Naive thymus-derived CD4-positive, alpha-beta T cell (primary cell): ENCODE results near the gene ZBTB21. TPM values are rescaled to one million over a fixed set of nuclear protein-coding genes. Genes with fewer than 3 reads are reported as not detected.

Experiments
- ATAC-seq: fragments of 150-1000 bp; cut with Tn5 transposase; 2 replicates; pipeline ENCODE4 v1.10.0; 2021; ENCODE audit warnings: mild to moderate bottlenecking, moderate library complexity
- CTCF ChIA-PET: fragments of 350-600 bp; sonication (Branson Sonifier 250); formaldehyde crosslinking; loops from one replicate; lab custom pipeline; 2021; ENCODE audit warnings: antibody characterized with exemption; lab: Charles Lee
- POLR2A ChIA-PET: fragments of 350-600 bp; sonication (Branson Sonifier 250); formaldehyde crosslinking; loops from one replicate; lab custom pipeline; 2021; ENCODE audit warnings: antibody characterized with exemption, inconsistent platforms; lab: Charles Lee
- DNase-seq, 9 donors: peaks; one replicate each; pipeline versions ENCODE4 v3.0.0 to v3.0.0-alpha.2; 2020 to 2022; ENCODE audit warnings: mixed read lengths in 1 of 9
- H3K27ac ChIP-seq: one replicate; pipeline ENCODE4 v1.7.0; 2013; ENCODE audit warnings: mild to moderate bottlenecking, low read depth, low read length, moderate library complexity
- H3K27me3 ChIP-seq, 2 donors: one replicate each; pipeline ENCODE4 v1.7.0; 2013; ENCODE audit warnings: low read length in 2 of 2, mild to moderate bottlenecking in 2 of 2, moderate library complexity in 2 of 2; ENCODE audit not compliant: control insufficient read depth in 2 of 2, insufficient read depth in 2 of 2
- H3K36me3 ChIP-seq, 3 experiments: 1 replicate in 2 of 3; 2 replicates in 1 of 3; pipeline ENCODE4 v1.7.0; 2013; ENCODE audit warnings: low read length in 3 of 3, mild to moderate bottlenecking in 3 of 3, moderate library complexity in 1 of 3; ENCODE audit not compliant: insufficient read depth in 3 of 3, control insufficient read depth in 2 of 3
- H3K4me1 ChIP-seq, 2 donors: one replicate each; pipeline ENCODE4 v1.7.0; 2013; ENCODE audit warnings: low read length in 2 of 2, mild to moderate bottlenecking in 2 of 2, moderate library complexity in 1 of 2; ENCODE audit not compliant: control insufficient read depth in 2 of 2, insufficient read depth in 2 of 2
- H3K4me3 ChIP-seq: 2 replicates; pipeline ENCODE4 v1.7.0; 2013; ENCODE audit warnings: mild to moderate bottlenecking, low read length
- H3K9me3 ChIP-seq, 3 experiments: 1 replicate in 2 of 3; 2 replicates in 1 of 3; pipeline ENCODE4 v1.7.0; 2013; ENCODE audit warnings: low read length in 3 of 3; ENCODE audit not compliant: control insufficient read depth in 2 of 3
- H3K27ac Mint-ChIP-seq, 9 donors: one replicate each; pipeline ENCODE4 v1.8.0; 2020 to 2022; ENCODE audit warnings: mixed read lengths in 9 of 9, mild to moderate bottlenecking in 8 of 9, moderate library complexity in 5 of 9, inconsistent platforms in 2 of 9
- H3K27me3 Mint-ChIP-seq, 5 donors: one replicate each; pipeline ENCODE4 v1.8.0; 2021 to 2022; ENCODE audit warnings: mixed read lengths in 5 of 5, mild to moderate bottlenecking in 1 of 5
- H3K36me3 Mint-ChIP-seq, 5 donors: one replicate each; pipeline ENCODE4 v1.8.0; 2020 to 2022; ENCODE audit warnings: mixed read lengths in 5 of 5, mild to moderate bottlenecking in 3 of 5, inconsistent platforms in 1 of 5
- H3K4me1 Mint-ChIP-seq, 7 donors: one replicate each; pipeline ENCODE4 v1.8.0; 2020 to 2022; ENCODE audit warnings: mixed read lengths in 7 of 7, mild to moderate bottlenecking in 3 of 7, inconsistent platforms in 1 of 7
- H3K4me3 Mint-ChIP-seq, 10 donors: one replicate each; pipeline ENCODE4 v1.8.0; 2020 to 2022; ENCODE audit warnings: mild to moderate bottlenecking in 10 of 10, mixed read lengths in 10 of 10, moderate library complexity in 6 of 10, inconsistent platforms in 2 of 10
- H3K9me3 Mint-ChIP-seq, 11 donors: one replicate each; pipeline ENCODE4 v1.8.0; 2020 to 2022; ENCODE audit warnings: mixed read lengths in 11 of 11, mild to moderate bottlenecking in 4 of 11, inconsistent platforms in 1 of 11, moderate library complexity in 1 of 11
- intact Hi-C, 2 donors: fragments of 100-400 bp; cut with micrococcal nuclease; formaldehyde crosslinking; loops; one replicate each; pipeline ENCODE4 v1.15.1; 2023
- polyA plus RNA-seq, 2 donors: library from polyadenylated mRNA; unstranded; fragments of 300-500 nt; fragmentation: Illumina TruSeq; gene quantifications; one replicate each; pipeline ENCODE4 v1.2.3, GENCODE V29; 2021
- total RNA-seq, 6 experiments: library from RNA in 5 of 6; stranded (reverse) in 5 of 6; gene quantifications; 1 replicate in 5 of 6; 2 replicates in 1 of 6; pipeline ENCODE4 v1.2.3 and lab custom pipeline; 2021 to 2026

ZBTB21 gene
- total and polyA plus RNA-seq, 7 experiments from 2014 or later = 4.3 to 137 (median 24.3) TPM

DNA sequence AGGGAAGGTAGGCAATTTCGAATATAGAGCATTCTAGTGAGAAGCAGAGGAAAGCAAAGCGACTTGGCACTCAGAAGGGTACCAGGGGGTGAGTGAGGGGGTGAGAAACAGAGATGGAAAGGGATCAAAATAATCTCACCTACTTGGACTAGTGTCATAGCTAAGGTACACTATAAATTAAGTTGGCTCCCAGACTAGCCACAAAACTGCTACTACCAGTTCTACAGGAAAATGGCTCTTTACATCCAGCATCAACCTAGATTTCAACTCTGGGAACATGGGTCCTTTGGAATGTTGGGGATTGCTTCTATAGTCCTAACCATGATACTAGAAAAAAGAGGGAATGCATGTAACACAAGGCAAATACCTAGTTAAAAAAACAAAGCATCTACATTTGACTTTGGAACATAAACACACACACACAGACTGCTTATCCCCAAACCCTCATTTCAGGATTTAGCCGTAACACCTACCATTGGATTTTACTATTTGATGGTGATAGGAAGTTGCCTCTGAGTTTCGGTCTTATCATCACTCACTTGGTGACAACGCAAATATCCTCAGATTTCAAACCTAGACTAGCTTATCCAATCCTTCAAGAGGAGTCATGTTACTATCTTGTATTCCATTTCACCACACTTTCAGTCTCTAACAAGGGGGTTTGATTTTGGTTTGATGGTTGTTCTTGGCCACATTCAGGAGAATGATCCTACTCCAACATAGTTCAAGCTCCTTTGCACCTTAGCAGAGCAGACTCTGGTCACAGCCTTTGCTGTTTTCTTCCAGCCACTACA lies 5.6 kb downstream of the ZBTB21 start:
- ATAC-seq = no peak
- peak overlapping the region in 3 of 9 donors; percentile 10 to 42 (median 37) for H3K27ac Mint-ChIP-seq
- CTCF ChIA-PET = interaction anchor here (2.2 to 5.9 kb wide), 2 partner anchors 103 to 113 kb away, joined by 8 to 60 read pairs; no protein-coding TSS in a partner anchor
- no peak overlapping the region for H3K4me3 ChIP-seq
- no peaks in the 10 kb centered on the region for H3K27me3 Mint-ChIP-seq
- peak overlapping the region in 1 of 10 donors; percentile 0 for H3K4me3 Mint-ChIP-seq
- H3K36me3 Mint-ChIP-seq = peaks cover 3 to 46% (median 19%) of the 10 kb centered on the region in 5 donors
- no peaks in the 10 kb centered on the region for H3K27me3 ChIP-seq
- H3K4me1 ChIP-seq = peaks cover 6 to 14% of the 10 kb centered on the region in 2 donors
- intact Hi-C loops = loop anchor here in 1 of 2 donors (5.0 to 10.0 kb wide), 3 partner anchors 420 to 640 kb away; partner anchors contain the start of genes MX2 and RSPH1
- H3K36me3 ChIP-seq = peaks cover 0 to 11% (median under 1%) of the 10 kb centered on the region in 3 experiments
- H3K9me3 Mint-ChIP-seq = peaks cover 0 to 2% (median 0%) of the 10 kb centered on the region in 11 donors
- H3K4me1 Mint-ChIP-seq = peaks cover 26 to 64% (median 54%) of the 10 kb centered on the region in 7 donors
- H3K27ac ChIP-seq = no peak overlapping the region
- H3K9me3 ChIP-seq = no peaks in the 10 kb centered on the region
- no peak for DNase-seq
- POLR2A ChIA-PET = interaction anchor here (0.7 to 13.0 kb wide), 3 partner anchors 18 to 103 kb away, joined by 3 to 122 read pairs (median 5); no protein-coding TSS in a partner anchor

DNA sequence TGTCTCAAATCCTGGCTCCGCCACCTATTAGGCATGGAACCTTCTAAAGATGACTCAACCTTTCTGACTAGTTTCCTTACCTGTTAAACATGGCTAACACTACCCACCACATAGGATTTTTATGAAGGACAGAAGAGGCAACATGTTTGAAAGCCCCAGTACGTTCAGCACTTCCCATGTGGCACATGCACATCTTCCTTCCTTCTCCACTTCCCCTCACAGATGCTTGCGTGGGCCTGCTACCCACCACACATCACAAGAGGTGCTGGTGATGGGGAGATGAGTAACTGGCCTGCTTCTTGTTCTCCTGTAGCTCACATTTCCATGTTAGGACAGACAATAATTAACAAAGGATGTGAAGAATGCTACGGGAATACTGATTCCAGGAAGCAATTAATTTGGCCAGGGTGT lies 7.1 kb downstream of the ZBTB21 start:
- Mint-ChIP-seq H3K27ac (peak overlapping the region in 4 of 9 donors; percentile 69 to 87 (median 82)), H3K4me1 (peaks cover 27 to 61% (median 47%) of the 10 kb centered on the region in 7 donors), H3K4me3 (peak overlapping the region in 8 of 10 donors; percentile 14 to 82 (median 60)), H3K9me3 (peaks cover 0 to 3% (median 0%) of the 10 kb centered on the region in 11 donors), H3K36me3 (peaks cover 8 to 56% (median 30%) of the 10 kb centered on the region in 5 donors), H3K27me3 (no peaks in the 10 kb centered on the region)
- ATAC-seq = no peak
- ChIA-PET CTCF (interaction anchor here (1.3 to 1.4 kb wide), 2 partner anchors 105 to 114 kb away, joined by 3 to 5 read pairs; no protein-coding TSS in a partner anchor), POLR2A (interaction anchor here (13.0 kb wide), 1 partner anchor 61 kb away, joined by 122 read pairs; no protein-coding TSS in a partner anchor)
- Histone ChIP-seq H3K27ac (no peak overlapping the region), H3K4me1 (peaks cover 6 to 14% of the 10 kb centered on the region in 2 donors), H3K27me3 (no peaks in the 10 kb centered on the region), H3K36me3 (peaks cover 0 to 11% (median 6%) of the 10 kb centered on the region in 3 experiments), H3K4me3 (no peak overlapping the region), H3K9me3 (no peaks in the 10 kb centered on the region)
- intact Hi-C loops = loop anchor here in 1 of 2 donors (2.0 to 10.0 kb wide), 3 partner anchors 76 to 638 kb away; partner anchors contain the start of gene MX2
- DNase-seq = peak in 1 of 9 donors; percentile 48

DNA sequence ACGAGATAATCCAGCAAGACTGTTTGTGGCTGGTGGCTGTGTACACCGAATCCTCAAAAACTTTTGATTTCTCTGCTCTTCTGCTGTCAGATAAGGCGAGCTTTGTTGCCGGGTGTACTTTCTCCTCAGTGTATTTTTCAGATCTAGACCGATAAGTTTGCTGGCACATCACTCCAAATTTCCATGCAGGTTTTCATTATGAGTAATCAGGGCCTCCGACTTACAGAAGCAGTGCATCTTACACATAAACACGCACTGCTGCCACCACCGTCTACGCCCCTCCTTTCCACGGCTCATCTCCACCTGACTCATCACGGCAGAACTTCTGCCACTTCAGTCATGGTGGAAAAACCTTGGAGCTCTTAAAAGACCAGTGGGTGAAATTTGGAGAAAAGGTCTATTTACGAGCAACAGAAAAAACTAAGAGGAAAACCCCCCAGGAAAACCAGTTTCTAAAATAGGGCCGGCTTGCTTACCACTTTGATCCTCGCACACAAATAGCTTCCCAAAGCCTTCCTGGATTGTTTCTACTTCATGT lies 7.7 kb downstream of the ZBTB21 start:
- peaks cover 0 to 3% (median 0%) of the 10 kb centered on the region in 11 donors for H3K9me3 Mint-ChIP-seq
- peaks cover 8 to 55% (median 30%) of the 10 kb centered on the region in 5 donors for H3K36me3 Mint-ChIP-seq
- ChIA-PET CTCF (interaction anchor here (0.6 to 1.4 kb wide), 3 partner anchors 105 to 794 kb away, joined by 3 to 11 read pairs (median 5); no protein-coding TSS in a partner anchor), POLR2A (interaction anchor here (0.6 to 13.0 kb wide), 3 partner anchors 61 to 112 kb away, joined by 3 to 122 read pairs (median 5); no protein-coding TSS in a partner anchor)
- Histone ChIP-seq H3K27ac (no peak overlapping the region), H3K36me3 (peaks cover 0 to 11% (median 6%) of the 10 kb centered on the region in 3 experiments), H3K9me3 (no peaks in the 10 kb centered on the region), H3K4me3 (no peak overlapping the region), H3K4me1 (peaks cover 6 to 14% of the 10 kb centered on the region in 2 donors), H3K27me3 (no peaks in the 10 kb centered on the region)
- no peaks in the 10 kb centered on the region for H3K27me3 Mint-ChIP-seq
- peak overlapping the region; percentile 33 to 82 (median 68) for H3K4me3 Mint-ChIP-seq
- intact Hi-C loops = loop anchor here in 1 of 2 donors (1.0 to 10.0 kb wide), 4 partner anchors 8 to 638 kb away; partner anchors contain the start of genes MX2 and ZBTB21
- DNase-seq = peak in 4 of 9 donors; percentile 30 to 73 (median 57)
- peak; percentile 66 for ATAC-seq
- peak overlapping the region; percentile 19 to 91 (median 80) for H3K27ac Mint-ChIP-seq
- H3K4me1 Mint-ChIP-seq = peaks cover 27 to 55% (median 42%) of the 10 kb centered on the region in 7 donors

DNA sequence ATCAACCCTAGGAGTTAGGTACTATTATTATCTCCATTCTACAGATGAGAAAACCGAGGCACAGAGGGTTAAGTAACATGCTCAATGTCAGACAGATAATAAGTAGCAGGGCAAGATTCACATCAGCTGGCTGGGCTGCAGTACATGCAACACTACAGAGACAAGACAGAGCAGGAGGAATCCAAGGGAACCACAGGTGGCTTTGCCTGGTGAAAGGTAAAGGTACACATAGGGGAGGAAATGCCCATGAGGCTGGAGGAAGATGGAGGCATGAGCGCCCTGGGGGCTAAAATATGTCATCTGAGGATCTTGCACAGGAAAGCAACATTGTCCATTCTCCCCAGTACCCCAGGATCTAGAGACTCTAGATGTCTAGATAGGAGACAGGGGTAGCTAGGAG lies 8.4 kb downstream of the ZBTB21 start:
- ChIA-PET CTCF (interaction anchor here (1.4 kb wide), 1 partner anchor 116 kb away, joined by 3 read pairs; no protein-coding TSS in a partner anchor), POLR2A (interaction anchor here (0.9 to 13.0 kb wide), 5 partner anchors 8 to 107 kb away, joined by 3 to 122 read pairs (median 3); partner anchors contain the start of gene ZBTB21)
- H3K27me3 ChIP-seq = no peaks in the 10 kb centered on the region
- no peaks in the 10 kb centered on the region for H3K9me3 ChIP-seq
- intact Hi-C loops = loop anchor here in 1 of 2 donors (1.0 to 10.0 kb wide), 4 partner anchors 9 to 637 kb away; partner anchors contain the start of genes MX2 and ZBTB21
- Mint-ChIP-seq H3K27ac (peak overlapping the region in 4 of 9 donors; percentile 6 to 80 (median 26)), H3K9me3 (peaks cover 0 to 4% (median 0%) of the 10 kb centered on the region in 11 donors), H3K27me3 (no peaks in the 10 kb centered on the region), H3K36me3 (peaks cover 8 to 54% (median 32%) of the 10 kb centered on the region in 5 donors), H3K4me1 (peaks cover 23 to 51% (median 38%) of the 10 kb centered on the region in 7 donors), H3K4me3 (peak overlapping the region in 3 of 10 donors; percentile 25 to 73 (median 50))
- H3K4me3 ChIP-seq = no peak overlapping the region
- no peak overlapping the region for H3K27ac ChIP-seq
- ATAC-seq (no peak), DNase-seq (no peak)
- peaks cover 6 to 14% of the 10 kb centered on the region in 2 donors for H3K4me1 ChIP-seq
- peaks cover 0 to 11% (median 6%) of the 10 kb centered on the region in 3 experiments for H3K36me3 ChIP-seq

DNA sequence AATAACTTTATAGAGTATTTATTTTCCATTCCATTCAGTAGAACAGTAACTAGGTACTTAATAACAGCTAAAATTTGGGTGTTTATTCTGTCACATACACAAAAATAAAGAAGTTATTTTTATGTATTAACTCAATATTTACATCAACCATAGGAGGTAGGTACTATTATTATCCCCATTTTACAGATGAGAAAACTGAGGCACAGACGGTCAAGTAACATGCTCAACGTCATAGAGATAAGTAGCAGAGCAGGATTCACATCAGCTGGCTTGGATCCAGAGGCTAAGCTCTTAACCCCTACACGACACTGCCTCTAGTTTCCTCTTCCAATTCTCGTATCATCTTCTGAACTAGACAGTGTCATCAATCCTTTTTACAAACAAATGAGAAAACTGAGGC lies 9.3 kb downstream of the ZBTB21 start:
- peaks cover 0 to 16% (median 6%) of the 10 kb centered on the region in 3 experiments for H3K36me3 ChIP-seq
- H3K27ac ChIP-seq = no peak overlapping the region
- no peaks in the 10 kb centered on the region for H3K9me3 ChIP-seq
- Mint-ChIP-seq H3K9me3 (peaks cover 0 to 12% (median 0%) of the 10 kb centered on the region in 11 donors), H3K27me3 (no peaks in the 10 kb centered on the region), H3K27ac (no peak overlapping the region), H3K4me3 (peak overlapping the region in 1 of 10 donors; percentile 25), H3K36me3 (peaks cover 5 to 58% (median 38%) of the 10 kb centered on the region in 5 donors), H3K4me1 (peaks cover 21 to 45% (median 33%) of the 10 kb centered on the region in 7 donors)
- no peak for DNase-seq
- no peak for ATAC-seq
- peaks cover 6 to 14% of the 10 kb centered on the region in 2 donors for H3K4me1 ChIP-seq
- intact Hi-C loops = loop anchor here in 1 of 2 donors (10.0 kb wide), 2 partner anchors 424 to 636 kb away; partner anchors contain the start of gene MX2
- no peak overlapping the region for H3K4me3 ChIP-seq
- ChIA-PET CTCF (interaction anchor here (0.7 kb wide), 1 partner anchor 63 kb away, joined by 3 read pairs; no protein-coding TSS in a partner anchor), POLR2A (interaction anchor here (0.9 to 1.3 kb wide), 2 partner anchors 9 to 62 kb away, joined by 3 to 4 read pairs; partner anchors contain the start of gene ZBTB21)
- no peaks in the 10 kb centered on the region for H3K27me3 ChIP-seq
